Endothelial cell of umbilical vein (primary cell): ENCODE data around the gene EMID1. TPM values are rescaled to one million over a fixed set of nuclear protein-coding genes. Genes with fewer than 3 reads are reported as not detected.

Source experiments
- BruUV-seq: library from RNA; stranded (reverse); fragments of 400-500 nt; replicated peaks from 2 replicates; lab custom pipeline; 2021; lab: Mats Ljungman, UMichigan
- CTCF ChIA-PET: fragments of 300-600, 350-600 bp; sonication (Branson Sonifier 250); formaldehyde crosslinking; loops from one replicate; lab custom pipeline; 2021; ENCODE audit warnings: antibody characterized with exemption, inconsistent platforms; lab: Charles Lee
- POLR2A ChIA-PET: fragments of 300-600, 350-600 bp; sonication (Branson Sonifier 250); formaldehyde crosslinking; loops from one replicate; lab custom pipeline; 2021; ENCODE audit warnings: antibody characterized with exemption, inconsistent platforms; lab: Charles Lee
- DNase-seq: peaks from one replicate; pipeline ENCODE4 v3.0.0-alpha.2; 2011; ENCODE audit warnings: low read depth, low spot score
- FAIRE-seq: peaks from 2 replicates; lab custom pipeline; 2011; peaks lifted over from hg19 to GRCh38; lab: Jason Lieb, UNC
- H2AFZ ChIP-seq: 2 replicates; pipeline ENCODE4 v1.6.0; 2012; ENCODE audit warnings: low read depth, low read length, control low read depth, inconsistent platforms
- H3K27ac ChIP-seq: 2 replicates; pipeline ENCODE4 v1.5.1; 2011; ENCODE audit warnings: low read depth, mild to moderate bottlenecking, control low read depth, low read length, moderate library complexity; ENCODE audit not compliant: insufficient read depth
- H3K27me3 ChIP-seq, 2 experiments: 2 replicates each; pipeline versions ENCODE4 v1.6.0 to v1.6.1; 2011; ENCODE audit warnings: low read length in 2 of 2, mixed read lengths in 1 of 2; ENCODE audit not compliant: control insufficient read depth in 2 of 2, insufficient read depth in 2 of 2
- H3K36me3 ChIP-seq, 2 experiments: 2 replicates in 1 of 2; 3 replicates in 1 of 2; pipeline ENCODE4 v1.5.1; 2011; ENCODE audit warnings: low read length in 2 of 2, mild to moderate bottlenecking in 1 of 2, moderate library complexity in 1 of 2; ENCODE audit not compliant: control insufficient read depth in 2 of 2, insufficient read depth in 2 of 2; ENCODE audit errors: extremely low read depth in 1 of 2
- H3K4me1 ChIP-seq: 3 replicates; pipeline ENCODE4 v1.5.1; 2011; ENCODE audit warnings: mild to moderate bottlenecking, low read length; ENCODE audit not compliant: control insufficient read depth, insufficient read depth; ENCODE audit errors: extremely low read depth
- H3K4me2 ChIP-seq: 2 replicates; pipeline ENCODE4 v1.6.1; 2011; ENCODE audit warnings: low read length, control low read depth, mixed read lengths; ENCODE audit not compliant: insufficient read depth
- H3K4me3 ChIP-seq, 3 experiments: fragments of 200-600 bp in 1 of 3; sonication (generic), shearing (Covaris generic) in 1 of 3; replicated peaks in 1 of 3; 2 replicates each; pipeline ENCODE4 v1.5.1; 2011 to 2016; ENCODE audit warnings: control low read depth in 3 of 3, low read length in 3 of 3, mild to moderate bottlenecking in 2 of 3, inconsistent platforms in 1 of 3, low read depth in 1 of 3, moderate library complexity in 1 of 3; ENCODE audit not compliant: insufficient read depth in 1 of 3
- H3K79me2 ChIP-seq: 2 replicates; pipeline ENCODE4 v1.6.0; 2012; ENCODE audit warnings: low read length, inconsistent platforms; ENCODE audit not compliant: control insufficient read depth, insufficient read depth
- H3K9ac ChIP-seq: replicated peaks from 2 replicates; pipeline ENCODE3; 2011; ENCODE audit warnings: low read length, control low read depth; ENCODE audit not compliant: insufficient read depth; ENCODE audit errors: extremely low read depth
- H3K9me1 ChIP-seq: replicated peaks from 3 replicates; pipeline ENCODE4 v1.6.0; 2011; ENCODE audit warnings: mild to moderate bottlenecking, low read length; ENCODE audit not compliant: control insufficient read depth, insufficient read depth; ENCODE audit errors: extremely low read depth
- H3K9me3 ChIP-seq: replicated peaks from 2 replicates; pipeline ENCODE4 v1.5.1; 2012; ENCODE audit warnings: low read length, inconsistent platforms; ENCODE audit not compliant: control insufficient read depth, insufficient read depth
- H4K20me1 ChIP-seq: replicated peaks from 2 replicates; pipeline ENCODE3; 2011; ENCODE audit warnings: mild to moderate bottlenecking, low read length; ENCODE audit not compliant: control insufficient read depth, insufficient read depth; ENCODE audit errors: extremely low read depth
- CTCF ChIP-seq, 2 donors: IDR thresholded peaks; 1 replicate in 1 of 2; 2 replicates in 1 of 2; pipeline ENCODE4 v1.5.1; 2011; ENCODE audit warnings: low read length in 2 of 2, mild to moderate bottlenecking in 2 of 2, moderate library complexity in 2 of 2, control low read depth in 1 of 2, inconsistent platforms in 1 of 2, low read depth in 1 of 2; ENCODE audit not compliant: insufficient read depth in 1 of 2; ENCODE audit errors: extremely low read depth in 1 of 2
- EZH2 ChIP-seq: IDR thresholded peaks from 2 replicates; pipeline ENCODE4 v1.6.1; 2012; ENCODE audit warnings: borderline replicate concordance, low read depth, mild to moderate bottlenecking, moderate library complexity, low read length, inconsistent platforms; ENCODE audit not compliant: severe bottlenecking
- FOS ChIP-seq: IDR thresholded peaks from 2 replicates; pipeline ENCODE4 v1.6.1; 2011; ENCODE audit warnings: mild to moderate bottlenecking, low read length, moderate library complexity, borderline replicate concordance; ENCODE audit not compliant: insufficient read depth
- GATA2 ChIP-seq: IDR thresholded peaks from 2 replicates; pipeline ENCODE4 v1.7.0; 2011; ENCODE audit warnings: low read depth, mild to moderate bottlenecking, moderate library complexity, mixed read lengths, low read length; ENCODE audit not compliant: insufficient read length, insufficient read depth
- JUN ChIP-seq: IDR thresholded peaks from 2 replicates; pipeline ENCODE4 v1.6.1; 2011; ENCODE audit warnings: borderline replicate concordance, low read depth; ENCODE audit not compliant: insufficient read length, insufficient read depth
- MAX ChIP-seq: IDR thresholded peaks from 2 replicates; pipeline ENCODE4 v1.6.1; 2011; ENCODE audit not compliant: insufficient read depth, insufficient read length
- MYC ChIP-seq: IDR thresholded peaks from one replicate; pipeline ENCODE4 v1.6.1; 2011; ENCODE audit warnings: mild to moderate bottlenecking, low read depth, low read length
- POLR2A ChIP-seq: IDR thresholded peaks from 2 replicates; pipeline ENCODE4 v1.6.1; 2012; ENCODE audit warnings: low read depth, mild to moderate bottlenecking, control low read depth, low read length
- POLR2AphosphoS5 ChIP-seq: IDR thresholded peaks from 2 replicates; pipeline ENCODE4 v1.6.1; 2012; ENCODE audit warnings: low read depth, mild to moderate bottlenecking, control low read depth, low read length, moderate library complexity; ENCODE audit not compliant: insufficient read depth
- dilution Hi-C: fragments of 300-500 bp; cut with MboI; formaldehyde crosslinking; loops from one replicate; pipeline ENCODE4 v1.15.0; 2019; ENCODE audit warnings: low sequenced_read_pairs; ENCODE audit not compliant: extremely low pct_ligation_motif_present
- intact Hi-C: fragments of 100-400 bp; cut with micrococcal nuclease; formaldehyde crosslinking; loops from one replicate; pipeline ENCODE4 v1.10.0; 2022
- polyA plus RNA-seq, 4 experiments: library from polyadenylated mRNA; depleted of rRNA in 3 of 4; stranded (reverse) in 3 of 4; unstranded in 1 of 4; fragments of >200 nt; gene quantifications; 2 replicates each; pipeline versions ENCODE4 v1.2.1 to v1.2.3, GENCODE V29; 2011 to 2012; ENCODE audit warnings: missing spikeins in 1 of 4
- total RNA-seq: library from RNA; stranded (reverse); gene quantifications from 2 replicates; pipeline ENCODE4 v1.2.3, GENCODE V29; 2021

Gene EMID1
- total and polyA plus RNA-seq, 2 donors (not counting 3 experiments of a cell fraction or from before 2014, with no cell fraction given), result 0.51 to 0.75 TPM

GRCh38 chr22:29184849-29185490 lies 20.7 kb upstream of the EMID1 start:
- intact Hi-C loops, result no loop called here

More at GRCh38 chr22:29184849-29185490, 20.7 kb upstream of the EMID1 start:
- Histone ChIP-seq H3K36me3 (no peaks in the 10 kb centered on the region), H4K20me1 (no peaks in the 10 kb centered on the region), H3K9me1 (no peaks in the 10 kb centered on the region), H3K79me2 (no peaks in the 10 kb centered on the region), H3K27me3 (peaks cover 0 to 3% of the 10 kb centered on the region in 2 experiments), H3K4me1 (no peaks in the 10 kb centered on the region), H3K27ac (no peak overlapping the region), H2AFZ (no peak overlapping the region), H3K4me2 (no peak overlapping the region), H3K9me3 (no peaks in the 10 kb centered on the region), H3K9ac (no peak overlapping the region), H3K4me3 (no peak overlapping the region)
- no TSS peak for BruUV-seq
- FAIRE-seq (no peak), DNase-seq (no peak)
- dilution Hi-C loops, result no loop called here
- TF ChIP-seq JUN (no peak), MYC (no peak), EZH2 (no peak), POLR2A (no peak), MAX (no peak), FOS (no peak), CTCF (IDR thresholded peaks at IDR 0.05; ENCODE audit: extremely low read depth in 1 of 2, insufficient read depth in 1 of 2, low read depth in 1 of 2, low read length in 2 of 2) (no peak), GATA2 (no peak), POLR2AphosphoS5 (no peak)
- POLR2A ChIA-PET, result no interaction called here
- CTCF ChIA-PET, result interaction anchor here (1.0 to 1.9 kb wide), 4 partner anchors 8 to 584 kb away, joined by 3 to 9 read pairs (median 3); no protein-coding TSS in a partner anchor
